ENCODE measurements around the gene TPGS1.

The TPGS1 gene

DNA sequence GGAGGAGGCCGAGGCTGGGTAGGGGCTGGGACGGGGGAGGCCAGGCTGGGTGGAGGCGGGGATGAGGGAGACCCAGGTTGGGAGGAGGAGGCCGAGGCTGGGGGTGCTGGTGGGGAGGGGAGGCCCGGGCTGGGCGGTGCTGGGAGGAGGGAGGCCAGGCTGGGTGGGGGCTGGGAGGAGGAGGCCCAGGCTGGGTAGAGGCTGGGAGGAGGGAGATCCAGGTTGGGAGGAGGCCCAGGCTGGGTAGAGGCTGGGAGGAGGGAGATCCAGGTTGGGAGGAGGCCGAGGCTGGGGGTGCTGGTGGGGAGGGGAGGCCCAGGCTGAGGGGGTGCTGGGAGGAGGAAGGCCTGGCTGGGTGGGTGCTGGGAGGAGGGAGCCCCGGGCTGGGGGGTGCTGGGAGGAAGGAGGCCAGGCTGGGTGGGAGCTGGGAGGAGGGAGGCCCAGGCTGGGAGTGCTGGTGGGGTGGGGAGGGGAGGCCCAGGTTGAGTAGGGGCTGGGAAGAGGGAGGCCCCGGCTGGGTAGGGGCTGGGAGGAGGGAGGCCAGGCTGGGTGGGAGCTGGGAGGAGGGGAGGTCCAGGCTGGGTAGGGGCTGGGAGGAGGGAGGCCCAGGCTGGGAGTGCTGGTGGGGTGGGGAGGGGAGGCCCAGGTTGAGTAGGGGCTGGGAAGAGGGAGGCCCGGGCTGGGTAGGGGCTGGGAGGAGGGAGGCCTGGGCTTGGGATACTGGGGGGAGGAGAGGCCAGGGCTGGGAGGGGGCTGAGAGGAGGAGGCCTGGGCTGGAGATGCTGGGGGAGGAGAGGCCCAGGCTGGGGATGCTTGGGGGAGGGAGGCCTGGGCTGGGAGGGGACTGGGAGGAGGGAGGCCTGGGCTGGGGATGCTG is 10.7 kb downstream of the TPGS1 start:
- in situ Hi-C loops (cut with MboI; ENCODE audit: low sequenced_read_pairs) = no loop called here

- in situ Hi-C loops (cut with MboI; ENCODE audit: low sequenced_read_pairs) = no loop called here
Observed at GRCh38 chr19:518598-519231, 11.4 kb downstream of the TPGS1 start.

GRCh38 chr19:519449-519865 is 12.2 kb downstream of the TPGS1 start:
- in situ Hi-C loops (cut with MboI; ENCODE audit: low sequenced_read_pairs) = no loop called here

DNA sequence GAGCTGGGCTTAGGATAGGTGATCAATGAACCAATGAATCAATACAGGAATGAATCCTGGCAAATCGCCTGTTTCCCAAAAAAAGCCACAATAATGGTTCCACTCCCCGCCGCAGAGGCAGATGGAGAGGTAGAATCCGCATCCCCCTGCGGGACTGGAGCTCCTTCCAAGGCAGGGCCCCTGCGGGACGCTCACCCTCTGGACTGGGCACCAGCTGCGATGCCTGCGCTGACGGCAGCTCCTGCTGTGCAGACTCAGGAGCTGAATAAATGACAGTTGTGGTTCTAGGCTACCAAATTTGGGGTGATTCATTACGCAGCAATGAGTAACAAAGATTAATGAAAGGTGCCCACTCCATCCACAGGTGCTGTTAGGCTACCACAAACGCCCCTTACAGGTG is 15.4 kb downstream of the TPGS1 start:
- in situ Hi-C loops (cut with MboI; ENCODE audit: low sequenced_read_pairs) = no loop called here

GRCh38 chr19:524062-524674 is 16.9 kb downstream of the TPGS1 start:
- in situ Hi-C loops (cut with MboI; ENCODE audit: low sequenced_read_pairs) = no loop called here

DNA sequence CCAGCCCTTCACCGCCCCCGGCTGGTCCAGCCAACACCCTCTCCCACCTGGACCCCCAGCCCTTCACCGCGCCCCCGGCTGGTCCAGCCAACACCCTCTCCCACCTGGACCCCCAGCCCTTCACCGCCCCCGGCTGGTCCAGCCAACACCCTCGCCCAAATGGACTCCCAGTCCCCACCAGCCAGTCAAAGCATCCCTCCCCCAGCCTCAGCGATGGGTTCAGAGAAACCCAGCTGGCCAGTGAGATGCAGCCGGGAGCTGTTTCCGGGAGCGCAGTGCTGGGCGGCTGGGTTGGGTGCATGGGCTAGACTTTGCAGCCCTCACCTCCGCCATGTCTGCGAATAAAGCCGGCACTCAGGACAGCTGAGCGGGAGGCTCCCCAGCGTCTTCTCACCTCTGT is 17.7 kb downstream of the TPGS1 start:
- in situ Hi-C loops (cut with MboI; ENCODE audit: low sequenced_read_pairs) = no loop called here

- in situ Hi-C loops (cut with MboI; ENCODE audit: low sequenced_read_pairs) = no loop called here
Observed at GRCh38 chr19:525857-526419, 18.6 kb downstream of the TPGS1 start.

GRCh38 chr19:530134-531008 is 23.1 kb downstream of the TPGS1 start:
- in situ Hi-C loops (cut with MboI; ENCODE audit: low sequenced_read_pairs) = no loop called here

- in situ Hi-C loops (cut with MboI; ENCODE audit: low sequenced_read_pairs) = no loop called here
Observed at GRCh38 chr19:531009-531752, 23.9 kb downstream of the TPGS1 start.

DNA sequence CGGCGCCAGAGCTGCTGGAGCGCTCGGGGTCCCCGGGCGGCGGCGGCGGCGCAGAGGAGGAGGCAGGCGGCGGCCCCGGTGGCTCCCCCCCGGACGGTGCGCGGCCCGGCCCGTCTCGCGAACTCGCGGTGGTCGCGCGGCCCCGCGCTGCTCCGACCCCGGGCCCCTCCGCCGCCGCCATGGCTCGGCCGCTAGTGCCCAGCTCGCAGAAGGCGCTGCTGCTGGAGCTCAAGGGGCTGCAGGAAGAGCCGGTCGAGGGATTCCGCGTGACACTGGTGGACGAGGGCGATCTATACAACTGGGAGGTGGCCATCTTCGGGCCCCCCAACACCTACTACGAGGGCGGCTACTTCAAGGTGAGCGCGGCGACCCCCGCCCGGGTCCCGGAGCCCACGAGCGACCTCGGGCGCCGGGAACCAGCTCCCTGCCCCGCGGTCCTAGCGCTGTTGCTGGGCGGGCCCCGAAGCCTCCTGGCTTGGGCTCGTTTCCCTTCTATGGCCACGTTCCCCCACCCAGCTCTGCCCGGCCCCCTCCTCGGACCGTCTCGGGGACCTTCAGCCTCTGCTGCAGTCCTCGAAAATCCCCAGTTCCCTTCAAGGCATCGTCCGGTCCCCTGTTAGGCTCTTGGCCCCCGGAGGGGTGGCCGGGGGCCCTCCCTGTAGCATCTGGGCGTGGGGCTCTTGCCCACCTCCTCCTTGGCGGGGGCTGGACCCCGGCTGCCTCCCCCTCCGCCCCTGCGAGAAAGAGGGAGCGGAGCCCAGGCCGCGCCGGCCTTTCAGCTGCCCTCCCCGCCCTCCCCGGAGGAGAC is 24.7 kb downstream of the TPGS1 start, which contains the start of gene CDC34:
TSS of gene CDC34 (plus strand) at position 8 of the 808 bp plus-strand sequence. CDS start at position 180, 172 bp downstream.
- in situ Hi-C loops (cut with MboI; ENCODE audit: low sequenced_read_pairs) = no loop called here

DNA sequence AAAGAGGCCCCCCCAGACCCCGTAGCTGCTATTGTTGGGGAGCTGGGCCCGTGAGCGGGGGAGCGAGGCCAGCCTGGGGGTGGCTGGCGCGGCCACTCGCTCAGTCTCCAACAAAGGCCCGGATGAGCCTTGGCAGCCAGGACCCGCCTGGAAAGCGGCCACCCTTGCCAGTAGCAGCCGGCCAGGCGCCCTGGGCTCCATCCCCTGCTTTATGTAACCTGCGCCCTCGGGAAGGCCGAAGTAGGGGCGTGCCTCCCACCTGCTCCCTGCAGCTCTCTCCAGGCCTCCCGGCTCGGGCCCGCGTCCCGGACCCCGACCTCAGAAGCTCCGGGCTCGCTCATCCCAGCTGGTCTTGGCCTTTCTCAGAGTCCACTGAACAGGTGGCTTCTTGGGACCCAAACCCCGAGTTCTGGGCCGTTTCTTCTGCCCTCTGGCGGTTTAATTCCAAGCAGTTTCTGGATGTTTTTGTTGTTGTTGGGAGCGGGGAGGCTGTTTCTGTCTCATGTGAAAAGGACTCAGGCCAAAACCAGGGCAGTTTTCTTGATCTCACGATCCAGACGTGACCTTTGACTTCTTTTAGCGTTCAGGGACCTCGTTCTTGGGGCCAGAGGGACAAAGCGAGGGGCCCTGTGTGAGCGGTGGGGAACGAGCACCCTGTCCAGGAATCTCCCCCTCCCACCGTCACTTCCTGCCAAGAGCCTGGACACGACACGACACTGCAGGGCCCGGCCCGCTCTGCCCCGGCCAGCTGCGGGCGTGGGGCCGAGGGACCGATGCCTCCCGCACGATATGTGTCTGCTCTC is 25.5 kb downstream of the TPGS1 start:
- in situ Hi-C loops (cut with MboI; ENCODE audit: low sequenced_read_pairs) = no loop called here

GRCh38 chr19:533364-534058 is 26.2 kb downstream of the TPGS1 start:
- in situ Hi-C loops (cut with MboI; ENCODE audit: low sequenced_read_pairs) = no loop called here

DNA sequence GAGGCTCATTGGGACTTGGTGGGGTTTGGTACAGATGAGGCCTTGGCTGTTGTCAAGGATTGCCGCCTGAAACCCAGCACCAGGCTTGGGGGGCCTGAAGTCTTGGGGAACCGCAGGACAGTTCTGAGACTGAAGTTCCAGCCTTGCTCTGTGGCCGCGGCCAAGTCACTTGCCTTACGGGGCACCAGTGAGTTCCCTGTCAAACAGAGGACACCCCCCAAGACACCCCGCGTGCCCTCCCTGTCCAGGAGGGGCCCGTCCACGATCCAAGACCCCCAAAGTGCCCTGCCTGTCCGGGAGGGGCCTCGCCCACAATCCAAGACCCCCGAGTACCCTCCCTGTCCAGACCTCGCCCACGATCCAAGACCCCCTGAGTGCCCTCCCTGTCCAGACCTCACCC is 26.8 kb downstream of the TPGS1 start:
- in situ Hi-C loops (cut with MboI; ENCODE audit: low sequenced_read_pairs) = no loop called here

DNA sequence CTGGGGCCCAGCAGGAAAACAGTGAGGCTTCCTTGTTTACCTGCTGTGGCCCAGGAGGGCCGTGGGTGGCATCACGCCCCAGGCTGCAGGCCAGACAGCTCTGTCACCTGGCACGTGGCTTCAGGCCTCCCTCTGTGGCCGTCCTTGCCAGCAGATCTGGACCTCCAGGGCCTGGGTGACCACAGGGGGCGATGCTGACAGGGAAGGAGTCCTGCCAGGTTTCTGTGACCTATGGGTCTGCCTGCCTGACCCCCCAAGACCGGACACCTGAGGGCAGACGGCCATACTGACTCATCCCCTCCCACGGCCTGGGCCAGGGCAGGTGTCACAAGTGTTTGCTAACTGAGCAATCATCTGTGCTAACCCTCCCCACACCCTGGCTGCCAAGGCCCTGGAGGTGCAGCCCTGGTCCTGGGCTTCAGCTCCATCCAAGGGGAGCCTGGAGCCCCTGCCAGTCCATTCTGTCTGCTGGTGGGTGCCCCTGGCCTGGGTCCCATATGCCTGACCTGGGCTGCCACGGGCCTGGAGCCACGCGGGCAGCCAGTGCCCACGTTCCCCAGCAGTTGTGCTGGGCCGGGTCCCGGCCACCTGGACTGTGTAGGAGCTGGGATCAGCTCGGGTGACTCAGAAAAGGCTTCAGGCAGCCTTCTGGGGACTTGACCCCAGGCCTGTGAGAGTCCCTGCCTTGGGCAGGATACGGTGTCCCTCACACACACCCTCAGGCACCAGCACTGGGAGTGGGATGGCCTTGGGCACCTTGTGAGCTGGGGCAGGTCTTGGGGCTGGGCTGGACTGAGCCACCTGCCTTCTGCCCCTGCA is 27.9 kb downstream of the TPGS1 start:
- in situ Hi-C loops (cut with MboI; ENCODE audit: low sequenced_read_pairs) = no loop called here

DNA sequence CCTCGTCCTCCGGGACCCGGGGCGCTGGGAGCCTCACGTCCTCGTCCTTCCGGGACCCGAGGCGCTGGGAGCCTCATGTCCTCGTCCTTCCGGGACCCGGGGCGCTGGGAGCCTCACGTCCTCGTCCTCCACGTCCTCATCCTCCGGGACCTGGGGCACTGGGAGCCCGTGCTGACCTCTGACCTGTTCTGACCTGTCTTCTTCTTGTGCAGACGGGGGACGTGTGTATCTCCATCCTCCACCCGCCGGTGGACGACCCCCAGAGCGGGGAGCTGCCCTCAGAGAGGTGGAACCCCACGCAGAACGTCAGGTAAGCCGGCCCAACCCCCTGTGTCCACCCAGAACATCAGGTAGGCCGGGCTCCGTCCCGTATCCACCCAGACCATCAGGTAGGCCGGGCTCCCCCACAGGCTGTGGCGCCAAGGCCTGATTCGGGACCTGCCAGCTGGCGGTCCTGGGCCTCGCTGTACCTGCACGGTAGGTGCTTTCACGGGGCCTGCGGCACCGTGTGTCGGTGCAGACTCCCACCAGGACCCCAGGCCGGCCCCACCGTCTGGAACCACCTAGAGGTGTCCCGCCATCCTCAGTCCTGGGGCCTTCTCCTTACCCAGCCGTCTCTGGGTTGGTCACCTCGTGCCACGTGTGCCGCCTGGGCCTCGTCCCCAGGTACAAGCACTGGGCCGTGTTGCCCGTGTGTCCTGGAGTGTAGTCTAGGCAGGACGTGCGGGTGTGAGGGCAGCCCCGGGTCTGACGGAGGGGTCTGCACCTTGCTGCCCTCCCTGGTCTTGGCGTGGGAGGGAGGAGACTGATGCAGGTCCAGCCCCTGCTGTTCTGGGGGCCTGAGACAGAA is 29.0 kb downstream of the TPGS1 start:
- in situ Hi-C loops (cut with MboI; ENCODE audit: low sequenced_read_pairs) = no loop called here

DNA sequence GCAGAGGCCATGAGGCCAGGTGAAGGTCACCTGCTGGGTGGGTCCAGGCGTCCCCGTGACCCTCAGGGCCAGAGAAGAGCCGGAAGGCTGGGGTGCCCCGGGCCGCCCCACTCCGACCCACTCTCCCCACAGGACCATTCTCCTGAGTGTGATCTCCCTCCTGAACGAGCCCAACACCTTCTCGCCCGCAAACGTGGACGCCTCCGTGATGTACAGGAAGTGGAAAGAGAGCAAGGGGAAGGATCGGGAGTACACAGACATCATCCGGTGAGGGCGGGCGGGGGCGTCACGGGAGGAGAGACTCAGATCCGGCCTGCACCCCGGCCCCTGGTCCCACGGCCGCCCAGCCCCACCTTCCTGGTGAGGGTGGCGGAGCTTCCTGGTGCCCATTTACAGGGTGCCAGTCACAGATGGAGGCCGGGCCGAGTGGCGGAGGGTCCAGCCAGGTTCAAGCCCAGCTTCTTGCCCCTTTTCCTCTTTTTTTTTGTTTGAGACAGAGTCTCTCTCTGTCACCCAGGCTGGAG is 29.6 kb downstream of the TPGS1 start:
- in situ Hi-C loops (cut with MboI; ENCODE audit: low sequenced_read_pairs) = no loop called here
